Glutamatergic neuron (in vitro differentiated cells): ENCODE measurements around the gene PREP. TPM values are rescaled to one million over a fixed set of nuclear protein-coding genes. Genes with fewer than 3 reads are reported as not detected.
A peak's percentile ranks its signal among the peaks of the same experiment; 100 is the strongest.

Source experiments
- DNase-seq: peaks from one replicate; pipeline ENCODE4 v3.0.0; 2022
- H3K27ac Mint-ChIP-seq: one replicate; pipeline ENCODE4 v1.8.0; 2020; ENCODE audit warnings: mild to moderate bottlenecking, mixed read lengths, inconsistent platforms; ENCODE audit not compliant: unreplicated experiment
- H3K27me3 Mint-ChIP-seq: one replicate; pipeline ENCODE4 v1.8.0; 2020; ENCODE audit warnings: mild to moderate bottlenecking, moderate library complexity, mixed read lengths, inconsistent platforms; ENCODE audit not compliant: unreplicated experiment
- H3K36me3 Mint-ChIP-seq: one replicate; pipeline ENCODE4 v1.8.0; 2020; ENCODE audit warnings: mild to moderate bottlenecking, mixed read lengths, inconsistent platforms; ENCODE audit not compliant: unreplicated experiment
- H3K4me1 Mint-ChIP-seq: one replicate; pipeline ENCODE4 v1.8.0; 2020; ENCODE audit warnings: mild to moderate bottlenecking, low read depth, mixed read lengths, inconsistent platforms; ENCODE audit not compliant: unreplicated experiment
- H3K4me3 Mint-ChIP-seq: one replicate; pipeline ENCODE4 v1.8.0; 2020; ENCODE audit warnings: mild to moderate bottlenecking, mixed read lengths, inconsistent platforms; ENCODE audit not compliant: unreplicated experiment
- H3K9me3 Mint-ChIP-seq: one replicate; pipeline ENCODE4 v1.8.0; 2020; ENCODE audit warnings: mild to moderate bottlenecking, moderate library complexity, mixed read lengths, inconsistent platforms; ENCODE audit not compliant: unreplicated experiment
- total RNA-seq: library from RNA; stranded (reverse); fragmentation: NEBNext Ultra II Directional; extraction: Animal tissue kit (Norgen Biotek cat#: 25700); gene quantifications from one replicate; pipeline ENCODE4 v1.2.1, GENCODE V29; 2021; ENCODE audit not compliant: unreplicated experiment
- TF ChIP-seq, protein P1 (sequence below): fragments of 200-600 bp; sonication (generic); IDR thresholded peaks from one replicate; pipeline ENCODE4 v1.5.0; 2021; ENCODE audit not compliant: partially characterized antibody, unreplicated experiment

PREP gene
- total RNA-seq, 1 donor from 2014 or later = 206 TPM

DNA sequence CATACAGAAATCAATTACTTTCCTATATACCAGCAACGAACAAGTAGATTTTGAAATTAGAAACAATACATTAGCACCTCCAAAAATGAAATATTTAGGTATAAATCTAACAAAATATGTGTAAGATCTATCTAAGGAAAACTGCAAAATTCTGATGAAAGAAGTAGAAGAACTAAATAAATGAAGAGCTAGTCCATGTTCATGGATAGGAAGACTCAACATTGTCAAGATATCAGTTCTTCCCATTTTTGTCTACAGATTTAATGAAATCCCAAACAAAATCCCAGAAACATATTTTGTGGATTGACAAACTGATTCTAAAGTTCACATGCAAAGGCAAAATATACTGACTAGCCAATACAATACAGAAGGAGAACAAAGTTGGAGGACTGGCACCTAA is 33.7 kb downstream of the PREP start:
- Mint-ChIP-seq H3K27me3 (peaks cover 3% of the 10 kb centered on the region), H3K4me3 (no peak overlapping the region), H3K9me3 (no peaks in the 10 kb centered on the region), H3K4me1 (peaks cover 8% of the 10 kb centered on the region), H3K36me3 (no peaks in the 10 kb centered on the region), H3K27ac (no peak overlapping the region)
- TF ChIP-seq, protein P1, sequence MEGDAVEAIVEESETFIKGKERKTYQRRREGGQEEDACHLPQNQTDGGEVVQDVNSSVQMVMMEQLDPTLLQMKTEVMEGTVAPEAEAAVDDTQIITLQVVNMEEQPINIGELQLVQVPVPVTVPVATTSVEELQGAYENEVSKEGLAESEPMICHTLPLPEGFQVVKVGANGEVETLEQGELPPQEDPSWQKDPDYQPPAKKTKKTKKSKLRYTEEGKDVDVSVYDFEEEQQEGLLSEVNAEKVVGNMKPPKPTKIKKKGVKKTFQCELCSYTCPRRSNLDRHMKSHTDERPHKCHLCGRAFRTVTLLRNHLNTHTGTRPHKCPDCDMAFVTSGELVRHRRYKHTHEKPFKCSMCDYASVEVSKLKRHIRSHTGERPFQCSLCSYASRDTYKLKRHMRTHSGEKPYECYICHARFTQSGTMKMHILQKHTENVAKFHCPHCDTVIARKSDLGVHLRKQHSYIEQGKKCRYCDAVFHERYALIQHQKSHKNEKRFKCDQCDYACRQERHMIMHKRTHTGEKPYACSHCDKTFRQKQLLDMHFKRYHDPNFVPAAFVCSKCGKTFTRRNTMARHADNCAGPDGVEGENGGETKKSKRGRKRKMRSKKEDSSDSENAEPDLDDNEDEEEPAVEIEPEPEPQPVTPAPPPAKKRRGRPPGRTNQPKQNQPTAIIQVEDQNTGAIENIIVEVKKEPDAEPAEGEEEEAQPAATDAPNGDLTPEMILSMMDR = no peak
- DNase-seq = no peak

DNA sequence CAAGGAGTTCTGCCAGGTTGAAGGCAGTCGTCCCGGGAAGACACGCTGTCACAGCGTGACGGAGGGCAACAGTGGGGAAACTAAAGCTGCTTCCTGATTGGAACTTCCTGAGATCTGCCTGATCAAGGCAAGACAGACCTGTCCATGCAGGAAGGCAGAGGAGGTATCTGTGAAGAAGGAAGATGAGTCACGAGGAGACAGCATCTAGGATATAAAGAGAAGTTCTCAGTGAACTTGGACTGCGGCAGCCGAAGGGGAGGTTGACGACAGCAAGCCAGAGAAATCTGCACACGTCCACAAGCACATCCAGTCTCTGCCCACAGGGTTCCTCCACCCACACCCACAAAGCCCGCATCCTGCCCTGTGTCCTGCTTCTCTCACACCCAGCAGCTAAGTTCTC is 38.6 kb downstream of the PREP start:
- H3K9me3 Mint-ChIP-seq = no peaks in the 10 kb centered on the region
- H3K4me3 Mint-ChIP-seq = no peak overlapping the region
- H3K27ac Mint-ChIP-seq = peak overlapping the region; percentile 90
- H3K27me3 Mint-ChIP-seq = peaks cover 4% of the 10 kb centered on the region
- DNase-seq = no peak
- peaks cover 26% of the 10 kb centered on the region for H3K4me1 Mint-ChIP-seq
- TF ChIP-seq, protein P1 = no peak
- H3K36me3 Mint-ChIP-seq = peaks cover 7% of the 10 kb centered on the region

DNA sequence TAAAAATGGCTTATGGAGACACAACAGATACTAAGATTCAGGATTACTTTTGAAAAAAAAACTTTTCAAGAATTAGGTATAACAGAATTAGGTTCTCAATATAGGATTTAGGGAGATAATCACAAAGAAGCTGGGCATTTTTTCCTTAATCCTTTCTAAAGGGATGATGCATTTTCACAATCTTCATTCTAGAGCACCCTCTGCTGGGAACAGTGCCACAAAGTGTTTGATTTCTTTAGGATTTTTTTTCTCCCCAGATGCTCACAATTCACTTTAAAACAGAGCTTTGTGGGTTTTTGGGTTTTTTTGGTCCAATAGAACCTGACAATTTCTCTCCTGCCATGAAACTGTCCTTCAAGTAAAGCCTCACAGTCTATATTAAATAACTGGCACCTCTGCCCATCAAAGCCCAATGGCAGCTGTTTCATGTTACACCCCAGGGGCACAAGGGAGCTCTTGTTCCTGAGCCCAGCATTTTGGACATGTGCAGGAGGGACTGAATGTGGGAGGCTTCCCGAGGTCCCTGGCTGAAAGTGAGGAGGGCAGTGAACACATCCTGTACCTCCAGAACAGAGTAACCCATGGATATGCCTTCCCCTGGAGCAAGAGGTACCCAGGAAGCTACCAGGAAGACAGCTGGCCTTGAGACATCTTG is 39.7 kb downstream of the PREP start:
- peak overlapping the region; percentile 90 for H3K27ac Mint-ChIP-seq
- DNase-seq = no peak
- peaks cover 4% of the 10 kb centered on the region for H3K27me3 Mint-ChIP-seq
- H3K36me3 Mint-ChIP-seq = peaks cover 7% of the 10 kb centered on the region
- TF ChIP-seq, protein P1 = no peak
- no peaks in the 10 kb centered on the region for H3K9me3 Mint-ChIP-seq
- H3K4me1 Mint-ChIP-seq = peaks cover 29% of the 10 kb centered on the region
- peak overlapping the region; percentile 35 for H3K4me3 Mint-ChIP-seq

DNA sequence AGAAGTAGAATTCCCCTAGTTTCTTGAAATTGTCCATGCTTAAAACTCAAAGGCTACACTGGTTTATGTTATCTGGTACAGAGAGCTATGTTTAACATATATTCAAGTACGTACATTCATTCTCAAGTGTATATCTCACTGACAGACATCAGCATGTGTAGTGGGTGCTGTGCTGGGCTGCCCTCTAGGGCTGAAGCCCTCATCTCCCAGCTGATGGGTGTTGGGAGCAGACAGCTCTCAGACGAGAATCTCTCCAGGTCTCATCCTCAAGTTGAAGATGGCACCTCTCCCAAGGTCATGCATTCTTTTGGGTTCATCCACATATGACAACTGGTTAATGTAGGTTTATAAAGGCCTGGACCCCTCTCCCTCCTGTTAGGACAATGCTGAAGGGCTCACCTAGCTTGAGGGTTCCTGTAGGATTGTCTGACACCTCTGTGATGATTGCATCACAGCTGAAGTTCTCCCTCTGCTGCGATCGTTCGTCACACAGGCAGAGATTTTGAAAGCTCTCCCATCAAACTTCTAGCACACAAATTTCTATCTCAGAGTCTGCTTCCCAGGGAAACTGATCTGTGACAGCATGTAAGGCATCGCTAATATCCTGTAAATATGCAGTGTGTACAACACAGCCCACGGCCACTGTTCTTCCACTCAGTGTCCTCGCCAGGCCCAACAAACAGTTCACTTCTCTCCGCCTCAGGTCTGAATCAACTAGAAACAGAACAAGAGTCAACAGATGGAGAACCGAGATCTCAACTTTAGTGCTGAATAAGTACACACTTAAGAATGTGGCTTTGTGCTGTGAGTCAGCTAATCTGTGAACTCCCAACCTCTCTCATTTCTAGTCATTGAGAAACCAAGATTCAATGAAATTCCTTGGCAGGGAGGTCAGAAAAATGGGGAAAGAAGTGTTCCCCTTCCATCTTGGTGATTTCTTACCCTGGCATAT is 43.2 kb downstream of the PREP start:
- Mint-ChIP-seq H3K9me3 (no peaks in the 10 kb centered on the region), H3K36me3 (peaks cover 11% of the 10 kb centered on the region), H3K27me3 (peaks cover 2% of the 10 kb centered on the region), H3K27ac (peak overlapping the region; percentile 64), H3K4me3 (peak overlapping the region; percentile 59), H3K4me1 (peaks cover 43% of the 10 kb centered on the region)
- DNase-seq = no peak
- TF ChIP-seq, protein P1 = no peak

DNA sequence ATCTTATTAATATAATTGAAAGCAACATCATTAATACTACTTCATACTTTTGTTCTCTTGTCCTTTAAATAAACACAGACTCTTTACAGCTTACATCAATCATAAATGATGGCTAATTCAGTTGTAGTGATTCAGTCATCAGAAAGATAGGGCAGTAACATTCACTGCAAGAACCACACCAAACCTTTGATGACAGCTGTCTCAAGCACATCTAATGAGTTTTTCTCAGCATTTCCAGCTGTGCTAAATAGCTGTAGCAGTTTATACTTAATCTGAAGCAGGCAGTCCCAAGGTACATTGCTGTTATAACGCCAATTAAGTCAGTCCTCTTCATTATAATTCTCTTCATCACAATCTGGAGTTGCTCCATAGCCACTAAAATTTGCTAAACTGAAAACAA is 45.7 kb downstream of the PREP start:
- Mint-ChIP-seq H3K4me3 (no peak overlapping the region), H3K36me3 (peaks cover 11% of the 10 kb centered on the region), H3K9me3 (peaks cover 2% of the 10 kb centered on the region), H3K27ac (no peak overlapping the region), H3K4me1 (peaks cover 22% of the 10 kb centered on the region), H3K27me3 (no peaks in the 10 kb centered on the region)
- DNase-seq = no peak
- TF ChIP-seq, protein P1 = no peak
